Panc1 (cell line): ENCODE results near the gene BRMS1L. TPM values are rescaled to one million over a fixed set of nuclear protein-coding genes. Genes with fewer than 3 reads are reported as not detected.

Experiments used
- ATAC-seq: fragments of 200-7000 bp; cut with Tn5 transposase; 2 replicates; pipeline ENCODE4 v1.9.1; 2020; ENCODE audit warnings: mild to moderate bottlenecking, moderate library complexity
- BruUV-seq: library from RNA; stranded (reverse); fragments of 400-500 nt; replicated peaks from 2 replicates; lab custom pipeline; 2021; lab: Mats Ljungman, UMichigan
- CTCF ChIA-PET: fragments of 300-600 bp; sonication (Branson Sonifier 250); formaldehyde crosslinking; loops from one replicate; lab custom pipeline; 2022; ENCODE audit warnings: antibody characterized with exemption; lab: Charles Lee
- POLR2A ChIA-PET: fragments of 300-600 bp; sonication (Branson Sonifier 250); formaldehyde crosslinking; loops from one replicate; lab custom pipeline; 2022; ENCODE audit warnings: antibody characterized with exemption; lab: Charles Lee
- DNase-seq: peaks from one replicate; pipeline ENCODE4 v3.0.0-alpha.2; 2010; ENCODE audit warnings: low read depth, low spot score
- H3K27ac ChIP-seq: 2 replicates; pipeline ENCODE4 v1.5.1; 2011; ENCODE audit warnings: mild to moderate bottlenecking, low read length, inconsistent platforms
- H3K27me3 ChIP-seq: fragments of 200-500 bp; sonication (Bioruptor generic); 2 replicates; pipeline ENCODE4 v1.6.0; 2014; ENCODE audit warnings: low read length, inconsistent platforms; ENCODE audit not compliant: control insufficient read depth, insufficient read depth
- H3K36me3 ChIP-seq: fragments of 200-500 bp; sonication (Bioruptor generic); 2 replicates; pipeline ENCODE4 v1.5.1; 2014; ENCODE audit warnings: inconsistent platforms, mild to moderate bottlenecking, low read length, moderate library complexity; ENCODE audit not compliant: control insufficient read depth, insufficient read depth
- H3K4me1 ChIP-seq: 2 replicates; pipeline ENCODE4 v1.5.1; 2011; ENCODE audit warnings: inconsistent platforms, mild to moderate bottlenecking, low read length, moderate library complexity; ENCODE audit not compliant: control insufficient read depth, insufficient read depth
- H3K4me3 ChIP-seq, 2 experiments: 2 replicates each; pipeline ENCODE4 v1.5.1; 2011 to 2012; ENCODE audit warnings: low read depth in 2 of 2, low read length in 2 of 2, mild to moderate bottlenecking in 2 of 2, inconsistent platforms in 1 of 2, moderate library complexity in 1 of 2
- H3K9me3 ChIP-seq: fragments of 200-500 bp; sonication (Bioruptor generic); 2 replicates; pipeline ENCODE4 v1.5.1; 2014; ENCODE audit warnings: low read depth, mild to moderate bottlenecking, inconsistent platforms, low read length, moderate library complexity; ENCODE audit not compliant: control insufficient read depth, insufficient read depth
- CTCF ChIP-seq: fragments of 450-650 bp; IDR thresholded peaks from 2 replicates; pipeline ENCODE4 v1.5.1; 2017; ENCODE audit warnings: mild to moderate bottlenecking
- POLR2AphosphoS5 ChIP-seq: IDR thresholded peaks from 2 replicates; pipeline ENCODE4 v1.6.1; 2012; ENCODE audit warnings: mild to moderate bottlenecking, low read depth, low read length, moderate library complexity
- REST ChIP-seq, 2 experiments: IDR thresholded peaks; 2 replicates each; pipeline ENCODE4 v1.6.1; 2011 to 2012; ENCODE audit warnings: low read depth in 2 of 2, control low read depth in 1 of 2, low read length in 1 of 2, mild to moderate bottlenecking in 1 of 2, moderate library complexity in 1 of 2; ENCODE audit not compliant: insufficient read depth in 1 of 2
- SIN3A ChIP-seq: IDR thresholded peaks from 2 replicates; pipeline ENCODE4 v1.6.1; 2012; ENCODE audit warnings: low read depth, mild to moderate bottlenecking, low read length, moderate library complexity, borderline replicate concordance; ENCODE audit not compliant: insufficient read depth
- TCF7L2 ChIP-seq: IDR thresholded peaks from 2 replicates; pipeline ENCODE4 v1.6.1; 2011; ENCODE audit warnings: mild to moderate bottlenecking, low read depth, low read length, inconsistent platforms
- in situ Hi-C: cut with HindIII; loops from 2 replicates; pipeline ENCODE4 v1.10.0; 2016; ENCODE audit warnings: low sequenced_read_pairs, low pct_unique_long_range_greater_than_20kb
- intact Hi-C: fragments of 100-400 bp; cut with micrococcal nuclease; formaldehyde crosslinking; loops from one replicate; pipeline ENCODE4 v1.10.0; 2022; ENCODE audit not compliant: unreplicated experiment
- total RNA-seq: library from RNA; stranded (reverse); gene quantifications from one replicate; pipeline ENCODE4 v1.2.1, GENCODE V29; 2021; ENCODE audit not compliant: unreplicated experiment

Gene BRMS1L
- total RNA-seq, 1 experiment from 2014 or later = 10.5 TPM

GRCh38 chr14:35875296-35875695 lies 49.2 kb downstream of the BRMS1L start:
- H3K27ac ChIP-seq = no peak overlapping the region
- no peaks in the 10 kb centered on the region for H3K9me3 ChIP-seq
- ChIA-PET CTCF (no interaction called here), POLR2A (no interaction called here)
- no peak overlapping the region for H3K4me3 ChIP-seq
- no peaks in the 10 kb centered on the region for H3K27me3 ChIP-seq
- in situ Hi-C loops = no loop called here
- no peak for TF ChIP-seq REST (IDR thresholded peaks at IDR 0.05; ENCODE audit: insufficient read depth in 1 of 2, low read depth in 2 of 2, low read length in 1 of 2)
- TF ChIP-seq SIN3A = no peak
- no peak for TF ChIP-seq CTCF
- TF ChIP-seq POLR2AphosphoS5 = no peak
- H3K36me3 ChIP-seq = no peaks in the 10 kb centered on the region
- ATAC-seq (no peak), DNase-seq (no peak)
- no peaks in the 10 kb centered on the region for H3K4me1 ChIP-seq
- intact Hi-C loops = no loop called here
- no TSS peak for BruUV-seq

- no peaks in the 10 kb centered on the region for H3K27me3 ChIP-seq
- no peaks in the 10 kb centered on the region for H3K9me3 ChIP-seq
- in situ Hi-C loops (no loop called here), intact Hi-C loops (no loop called here)
- H3K36me3 ChIP-seq = no peaks in the 10 kb centered on the region
- no peak overlapping the region for H3K4me3 ChIP-seq
- CTCF ChIA-PET = no interaction called here
- no peak for TF ChIP-seq POLR2AphosphoS5
- no peak for TF ChIP-seq TCF7L2
- TF ChIP-seq REST (IDR thresholded peaks at IDR 0.05; ENCODE audit: insufficient read depth in 1 of 2, low read depth in 2 of 2, low read length in 1 of 2) = no peak
- no peak for TF ChIP-seq CTCF
- no peak for TF ChIP-seq SIN3A
- DNase-seq (no peak), ATAC-seq (no peak)
- H3K27ac ChIP-seq = no peak overlapping the region
- no TSS peak for BruUV-seq
- POLR2A ChIA-PET = no interaction called here
- H3K4me1 ChIP-seq = no peaks in the 10 kb centered on the region
Observed at GRCh38 chr14:35877276-35877675, 51.1 kb downstream of the BRMS1L start.
